IMR-90 (cell line): ENCODE measurements around the gene KIDINS220. TPM values are rescaled to one million over a fixed set of nuclear protein-coding genes. Genes with fewer than 3 reads are reported as not detected.

Source experiments
- ATAC-seq: fragments of 200-7000 bp; cut with Tn5 transposase; 2 replicates; pipeline ENCODE4 v1.9.1; 2020; ENCODE audit warnings: low read depth, mild to moderate bottlenecking, moderate library complexity
- BruUV-seq: library from RNA; stranded (reverse); fragments of 400-500 nt; replicated peaks from 2 replicates; lab custom pipeline; 2021; lab: Mats Ljungman, UMichigan
- CTCF ChIA-PET: fragments of 300-600 bp; formaldehyde crosslinking; extraction: SDS; loops from one replicate; lab custom pipeline; 2021; ENCODE audit warnings: antibody characterized with exemption; lab: Yijun Ruan, JAX
- POLR2A ChIA-PET: fragments of 300-600 bp; sonication (Branson Sonifier 250); formaldehyde crosslinking; loops from one replicate; lab custom pipeline; 2022; ENCODE audit warnings: antibody characterized with exemption; ENCODE audit not compliant: unreplicated experiment; lab: Charles Lee
- DNase-seq: peaks from one replicate; pipeline ENCODE4 v3.0.0; 2013
- H2AFZ ChIP-seq: replicated peaks from 2 replicates; pipeline ENCODE3; 2013; ENCODE audit warnings: low read length, mild to moderate bottlenecking; ENCODE audit not compliant: poor library complexity
- H2AK5ac ChIP-seq: 2 replicates; pipeline ENCODE4 v1.6.1; 2013; ENCODE audit warnings: low read depth, low read length, inconsistent platforms
- H2AK9ac ChIP-seq: replicated peaks from 2 replicates; pipeline ENCODE3; 2013; ENCODE audit warnings: mild to moderate bottlenecking, low read depth, low read length, moderate library complexity; ENCODE audit not compliant: poor library complexity
- H2BK120ac ChIP-seq: 2 replicates; pipeline ENCODE4 v1.6.1; 2013; ENCODE audit warnings: low read depth, low read length, inconsistent platforms
- H2BK15ac ChIP-seq: 3 replicates; pipeline ENCODE4 v1.6.1; 2013; ENCODE audit warnings: low read depth, low read length, inconsistent platforms
- H2BK20ac ChIP-seq: 2 replicates; pipeline ENCODE4 v1.6.1; 2013; ENCODE audit warnings: low read depth, mild to moderate bottlenecking, inconsistent platforms, low read length, moderate library complexity
- H2BK5ac ChIP-seq: 2 replicates; pipeline ENCODE4 v1.6.1; 2013; ENCODE audit warnings: mild to moderate bottlenecking, low read depth, low read length, inconsistent platforms; ENCODE audit not compliant: poor library complexity, severe bottlenecking
- H3K14ac ChIP-seq: replicated peaks from 2 replicates; pipeline ENCODE4 v1.6.1; 2013; ENCODE audit warnings: low read depth, low read length, inconsistent platforms
- H3K18ac ChIP-seq: 2 replicates; pipeline ENCODE4 v1.6.1; 2013; ENCODE audit warnings: low read depth, low read length, control low read depth
- H3K23ac ChIP-seq: 2 replicates; pipeline ENCODE4 v1.6.1; 2013; ENCODE audit warnings: low read depth, low read length, inconsistent platforms
- H3K27ac ChIP-seq: 2 replicates; pipeline ENCODE4 v1.5.1; 2013; ENCODE audit warnings: mild to moderate bottlenecking, control low read depth, low read length; ENCODE audit not compliant: insufficient read depth
- H3K27me3 ChIP-seq: 2 replicates; pipeline ENCODE4 v1.6.1; 2013; ENCODE audit warnings: low read length; ENCODE audit not compliant: control insufficient read depth, insufficient read depth
- H3K36me3 ChIP-seq: 2 replicates; pipeline ENCODE4 v1.6.1; 2013; ENCODE audit warnings: low read length, mixed read lengths; ENCODE audit not compliant: control insufficient read depth, insufficient read depth
- H3K4ac ChIP-seq: 2 replicates; pipeline ENCODE4 v1.6.1; 2013; ENCODE audit warnings: low read depth, low read length, inconsistent platforms
- H3K4me1 ChIP-seq: 2 replicates; pipeline ENCODE4 v1.6.1; 2013; ENCODE audit warnings: low read length, mixed read lengths; ENCODE audit not compliant: control insufficient read depth, insufficient read depth
- H3K4me2 ChIP-seq: 2 replicates; pipeline ENCODE4 v1.6.1; 2013; ENCODE audit warnings: low read depth, mild to moderate bottlenecking, control low read depth, low read length, moderate library complexity
- H3K4me3 ChIP-seq: 2 replicates; pipeline ENCODE4 v1.5.1; 2013; ENCODE audit warnings: low read depth, mild to moderate bottlenecking, control low read depth, low read length, moderate library complexity; ENCODE audit not compliant: insufficient read depth
- H3K56ac ChIP-seq: 2 replicates; pipeline ENCODE4 v1.6.1; 2013; ENCODE audit warnings: low read length, inconsistent platforms; ENCODE audit not compliant: insufficient read depth; ENCODE audit errors: extremely low read depth
- H3K79me1 ChIP-seq, 2 experiments: 2 replicates each; pipeline ENCODE4 v1.6.1; 2013; ENCODE audit warnings: low read length in 2 of 2, inconsistent platforms in 1 of 2, low read depth in 1 of 2
- H3K9ac ChIP-seq: 2 replicates; pipeline ENCODE4 v1.6.1; 2013; ENCODE audit warnings: low read depth, low read length, control low read depth
- H3K9me1 ChIP-seq: 2 replicates; pipeline ENCODE4 v1.6.1; 2013; ENCODE audit warnings: low read length, inconsistent platforms; ENCODE audit not compliant: insufficient read depth
- H3K9me3 ChIP-seq: 2 replicates; pipeline ENCODE4 v1.6.1; 2013; ENCODE audit warnings: low read length; ENCODE audit not compliant: control insufficient read depth, insufficient read depth
- H4K20me1 ChIP-seq: 2 replicates; pipeline ENCODE4 v1.6.1; 2013; ENCODE audit warnings: low read length, inconsistent platforms; ENCODE audit not compliant: insufficient read depth
- H4K5ac ChIP-seq: 2 replicates; pipeline ENCODE4 v1.6.1; 2013; ENCODE audit warnings: mild to moderate bottlenecking, low read depth, low read length, control low read depth
- H4K8ac ChIP-seq, 2 experiments: 2 replicates each; pipeline ENCODE4 v1.6.1; 2013; ENCODE audit warnings: low read depth in 2 of 2, low read length in 2 of 2, control low read depth in 1 of 2, inconsistent platforms in 1 of 2
- H4K91ac ChIP-seq: 2 replicates; pipeline ENCODE4 v1.6.1; 2013; ENCODE audit warnings: low read depth, low read length, inconsistent platforms; ENCODE audit not compliant: insufficient read depth
- CEBPB ChIP-seq: IDR thresholded peaks from 2 replicates; pipeline ENCODE4 v1.6.1; 2012; ENCODE audit warnings: low read depth, low read length, improper control_type of control experiment
- FOS ChIP-seq: fragments of 150-350 bp; IDR thresholded peaks from 2 replicates; pipeline ENCODE4 v1.6.1; 2016; ENCODE audit warnings: low read depth, low read length
- WGBS, 2 experiments: methylation state at CpG; one replicate each; pipeline versions ENCODE4 v1.1.5 to v1.1.7; 2013; ENCODE audit warnings: missing lambda C conversion rate in 2 of 2; ENCODE audit not compliant: insufficient read length in 1 of 2; ENCODE audit errors: extremely low coverage in 2 of 2; 5-methylcytosine and 5-hydroxymethylcytosine counted together
- dilution Hi-C: fragments of 300-500 bp; cut with HindIII; formaldehyde crosslinking; loops from one replicate; pipeline ENCODE4 v1.14.3; 2018; ENCODE audit warnings: low sequenced_read_pairs; ENCODE audit not compliant: unreplicated experiment
- in situ Hi-C: fragments of 300-500 bp; cut with MboI; formaldehyde crosslinking; loops from 3 replicates; pipeline ENCODE4 v1.14.3; 2019; ENCODE audit warnings: low sequenced_read_pairs, inconsistent platforms, mixed read lengths
- intact Hi-C: fragments of 100-400 bp; cut with micrococcal nuclease; formaldehyde crosslinking; loops from 2 replicates; pipeline ENCODE4 v1.10.0; 2022
- polyA plus RNA-seq, 3 experiments: library from polyadenylated mRNA; depleted of rRNA; stranded (reverse); fragments of >200 nt; gene quantifications; 2 replicates each; pipeline ENCODE4 v1.2.3, GENCODE V29; 2012; ENCODE audit warnings: low replicate concordance in 1 of 3
- total RNA-seq: library from RNA; depleted of rRNA; stranded (reverse); fragments of >200 nt; gene quantifications from 2 replicates; pipeline ENCODE4 v1.2.3, GENCODE V29; 2012

Gene KIDINS220
- total and polyA plus RNA-seq, 2 of the 4 experiments (the other 2 are of a cell fraction): 23.1 to 63.4 TPM

DNA sequence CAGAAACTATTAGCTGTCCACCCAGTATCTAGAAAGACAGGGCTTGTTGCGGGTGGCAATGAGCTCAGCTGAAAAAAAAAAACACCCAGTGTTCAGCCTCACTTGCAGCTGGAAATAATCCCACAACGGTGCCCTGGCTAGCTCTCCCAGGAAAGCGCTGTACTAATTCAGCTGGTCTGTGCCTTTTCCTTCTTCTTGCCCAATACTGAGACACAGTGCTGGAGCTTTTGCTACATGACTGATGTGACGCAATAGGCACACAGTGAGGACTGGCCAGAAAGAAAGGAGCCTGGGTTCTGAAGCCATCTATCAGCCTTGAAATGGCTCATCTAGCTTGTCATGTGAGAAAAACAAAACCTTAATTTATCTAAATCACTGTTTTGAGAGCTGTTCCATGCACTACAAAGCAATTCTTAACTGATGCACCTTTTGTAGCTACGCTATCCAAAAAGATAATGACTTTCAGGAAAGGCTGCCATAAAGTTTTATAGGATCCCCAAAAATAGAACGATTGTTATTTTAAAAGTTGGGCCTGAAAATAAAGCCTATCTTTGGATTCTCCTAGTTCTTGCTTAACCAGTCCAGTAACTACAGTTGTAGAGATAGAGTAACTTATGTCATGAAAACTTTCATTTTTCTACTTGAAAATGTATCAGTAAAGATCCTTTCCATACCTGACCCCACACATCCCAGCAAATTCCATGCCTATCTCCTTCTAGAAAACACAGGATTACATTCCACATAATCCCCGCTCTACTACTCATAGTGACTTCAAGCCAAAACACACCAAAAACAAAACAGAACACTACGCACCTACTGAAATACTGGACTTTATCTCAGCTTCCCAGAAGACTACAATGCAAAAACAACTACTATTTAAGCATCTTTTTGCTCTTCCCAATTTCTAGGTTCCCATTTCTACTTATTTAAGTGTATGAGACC lies 15.9 kb downstream of the KIDINS220 start:
- H3K4me1 ChIP-seq: peaks cover 4% of the 10 kb centered on the region
- no peak overlapping the region for H2BK20ac ChIP-seq
- H3K4me3 ChIP-seq: no peak overlapping the region
- ATAC-seq: peak; percentile 76
- dilution Hi-C loops: no loop called here
- no peak overlapping the region for H2BK15ac ChIP-seq
- H2AK9ac ChIP-seq: no peak overlapping the region
- H4K91ac ChIP-seq: no peak overlapping the region
- 94% methylated on average over 2 of the region's 8 CpGs; no CpG with 5 or more reads in 1 of the 2 experiments for WGBS, 2 experiments
- peaks cover 7% of the 10 kb centered on the region for H3K36me3 ChIP-seq
- no peak overlapping the region for H3K18ac ChIP-seq
- H2AK5ac ChIP-seq: no peak overlapping the region
- H3K23ac ChIP-seq: no peak overlapping the region
- no peak overlapping the region for H3K27ac ChIP-seq
- intact Hi-C loops: no loop called here
- H3K9ac ChIP-seq: no peak overlapping the region
- no TSS peak for BruUV-seq
- H2AFZ ChIP-seq: no peak overlapping the region
- no peak overlapping the region for H2BK5ac ChIP-seq
- H3K4me2 ChIP-seq: no peak overlapping the region
- no peak overlapping the region for H3K4ac ChIP-seq
- peaks cover 6% of the 10 kb centered on the region; the same call in 1 of the 2 replicates for H4K20me1 ChIP-seq
- H3K9me3 ChIP-seq: no peaks in the 10 kb centered on the region
- H2BK120ac ChIP-seq: no peak overlapping the region
- TF ChIP-seq FOS: no peak
- TF ChIP-seq CEBPB: peak; percentile 96
- H3K56ac ChIP-seq: no peak overlapping the region
- no peaks in the 10 kb centered on the region for H3K27me3 ChIP-seq
- peak; percentile 56 for DNase-seq
- H3K9me1 ChIP-seq: 0 out of 2 replicates have a peak, but pooled peaks cover 3% of the 10 kb centered on the region
- no peak overlapping the region for H4K8ac ChIP-seq
- no peak overlapping the region; the same call in 1 of the 2 replicates for H3K14ac ChIP-seq
- H3K79me1 ChIP-seq: peaks cover 3 to 20% of the 10 kb centered on the region in 2 experiments; a peak in 3 of 4 replicates
- H4K5ac ChIP-seq: no peak overlapping the region
- POLR2A ChIA-PET: interaction anchor here (0.6 kb wide), 1 partner anchor 23 kb away, joined by 4 read pairs; no protein-coding TSS in a partner anchor
- CTCF ChIA-PET: no interaction called here
- in situ Hi-C loops: no loop called here
